T-helper 1 cell treated with Interleukin-12 subunit alpha and Interleukin-12 subunit beta and Interleukin-4 antibody, amounts not matched to agents 30 μg/mL and 1 μg/mL, for 36 hours (primary cell): ENCODE data around the gene ERBB2.
A peak's percentile ranks its signal among the peaks of the same experiment; 100 is the strongest.
"Not testable (repeated sequence)": the region's sequence is repeated elsewhere in the genome, so short reads cannot be mapped to it uniquely, and the experiment has no call there.

ENCODE experiments used
- H3K27ac Mint-ChIP-seq: one replicate; pipeline ENCODE4 v1.8.0; 2021; ENCODE audit warnings: mild to moderate bottlenecking, mixed read lengths
- H3K27me3 Mint-ChIP-seq: one replicate; pipeline ENCODE4 v1.8.0; 2021; ENCODE audit warnings: low read depth, mixed read lengths
- H3K36me3 Mint-ChIP-seq: one replicate; pipeline ENCODE4 v1.8.0; 2021; ENCODE audit warnings: low read depth, mixed read lengths
- H3K4me1 Mint-ChIP-seq: one replicate; pipeline ENCODE4 v1.8.0; 2021; ENCODE audit warnings: low read depth, mixed read lengths
- H3K4me3 Mint-ChIP-seq: one replicate; pipeline ENCODE4 v1.8.0; 2021; ENCODE audit warnings: mild to moderate bottlenecking, moderate library complexity, mixed read lengths
- H3K9me3 Mint-ChIP-seq: one replicate; pipeline ENCODE4 v1.8.0; 2021; ENCODE audit warnings: mixed read lengths

ERBB2 gene

GRCh38 chr17:39683295-39683939 is 16.4 kb upstream of the ERBB2 start:
- H3K4me3 Mint-ChIP-seq = no peak overlapping the region
- H3K9me3 Mint-ChIP-seq = peaks cover 4% of the 10 kb centered on the region
- peaks cover 29% of the 10 kb centered on the region for H3K36me3 Mint-ChIP-seq
- peaks cover 36% of the 10 kb centered on the region for H3K4me1 Mint-ChIP-seq
- no peaks in the 10 kb centered on the region for H3K27me3 Mint-ChIP-seq
- H3K27ac Mint-ChIP-seq = no peak overlapping the region

DNA sequence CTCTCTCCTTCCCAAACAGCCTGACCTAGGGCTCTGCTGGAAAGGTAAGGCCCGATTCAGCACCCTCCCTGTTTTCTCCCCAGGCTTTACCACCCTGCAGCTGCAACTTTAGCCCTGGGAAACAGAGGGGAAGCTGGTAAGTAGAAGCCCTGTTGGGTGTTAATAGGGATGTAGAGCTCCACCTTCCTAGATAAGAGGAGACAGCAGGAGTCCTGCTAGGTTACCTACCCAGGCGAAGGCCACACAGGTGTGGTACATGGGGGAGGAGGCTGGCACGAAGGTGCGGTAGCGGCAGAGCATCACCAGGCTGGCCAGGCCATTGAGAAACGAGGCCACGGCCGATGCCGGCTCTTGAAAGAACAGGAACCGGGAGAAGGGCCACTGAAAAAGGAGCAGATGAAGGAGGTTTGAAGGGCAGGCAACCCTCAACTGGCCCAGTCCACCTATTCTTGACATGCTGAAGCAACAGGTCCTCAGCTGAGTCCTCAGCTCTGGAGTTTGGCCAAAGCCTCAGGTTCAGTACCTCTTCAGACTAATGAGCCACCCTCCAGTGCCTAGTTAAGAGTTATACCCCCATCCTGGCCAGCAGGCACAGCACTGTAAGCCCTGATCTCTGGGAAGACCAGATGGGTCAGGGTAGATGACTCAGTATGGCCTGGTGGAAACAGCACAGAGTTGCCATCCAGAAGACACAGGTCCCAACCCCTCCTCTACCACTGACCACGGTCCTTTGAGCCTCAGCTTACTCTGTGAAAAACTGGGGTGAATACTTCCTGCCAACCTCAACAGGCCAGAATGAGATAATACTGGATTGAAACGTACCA is 15.3 kb upstream of the ERBB2 start:
- H3K9me3 Mint-ChIP-seq = peaks cover 7% of the 10 kb centered on the region
- H3K4me1 Mint-ChIP-seq = peaks cover 32% of the 10 kb centered on the region
- H3K27me3 Mint-ChIP-seq = no peaks in the 10 kb centered on the region
- no peak overlapping the region for H3K4me3 Mint-ChIP-seq
- no peak overlapping the region for H3K27ac Mint-ChIP-seq
- peaks cover 29% of the 10 kb centered on the region for H3K36me3 Mint-ChIP-seq

- no peaks in the 10 kb centered on the region for H3K27me3 Mint-ChIP-seq
- H3K4me1 Mint-ChIP-seq = peaks cover 21% of the 10 kb centered on the region
- H3K4me3 Mint-ChIP-seq = peak overlapping the region; percentile 86
- H3K9me3 Mint-ChIP-seq = peaks cover 7% of the 10 kb centered on the region
- H3K36me3 Mint-ChIP-seq = peaks cover 24% of the 10 kb centered on the region
- peak overlapping the region; percentile 95 for H3K27ac Mint-ChIP-seq
Measured at GRCh38 chr17:39687101-39687545, 12.7 kb upstream of the ERBB2 start.

DNA sequence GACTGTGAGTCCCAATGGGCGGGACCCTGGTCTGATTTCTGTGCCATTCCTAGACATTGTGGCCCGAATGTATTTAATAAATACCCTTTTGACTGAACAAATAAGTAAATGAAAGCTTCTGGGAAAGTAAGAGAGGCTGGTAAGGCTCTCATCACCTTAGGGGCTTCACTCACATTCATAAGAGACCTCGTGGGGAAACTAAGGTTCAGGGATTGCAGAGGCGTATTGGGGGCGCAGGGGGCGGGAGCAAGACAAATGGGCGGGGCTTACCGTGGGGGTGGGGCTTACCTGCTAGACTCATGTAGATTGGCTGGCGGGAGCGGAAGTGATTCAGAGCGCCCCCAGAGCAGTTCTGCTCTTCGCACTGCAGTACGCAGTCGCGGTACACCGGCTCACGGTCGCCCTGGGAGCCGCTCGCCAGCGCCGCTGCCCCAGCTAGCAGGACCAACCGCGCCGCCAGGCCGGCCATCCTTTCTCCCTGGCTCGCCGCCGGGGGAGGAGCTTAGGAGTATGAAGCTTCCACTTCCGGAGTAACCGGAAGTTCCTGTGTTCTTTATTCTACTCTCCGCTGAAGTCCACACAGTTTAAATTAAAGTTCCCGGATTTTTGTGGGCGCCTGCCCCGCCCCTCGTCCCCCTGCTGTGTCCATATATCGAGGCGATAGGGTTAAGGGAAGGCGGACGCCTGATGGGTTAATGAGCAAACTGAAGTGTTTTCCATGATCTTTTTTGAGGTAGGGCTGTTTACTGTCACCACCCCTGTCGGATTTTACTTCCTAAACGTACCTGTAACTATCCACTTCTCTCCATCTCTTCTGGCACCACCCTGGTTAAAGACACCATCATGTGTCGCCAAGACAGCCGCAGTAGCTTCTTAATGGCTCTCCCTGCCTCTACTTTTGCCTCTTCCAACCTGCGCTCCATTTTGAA is 12.1 kb upstream of the ERBB2 start, which contains the start of gene PGAP3:
Gene PGAP3 (minus strand): TSS at position 512 of the 929 bp plus-strand sequence. CDS start 43 bp downstream, at position 469.
- Mint-ChIP-seq H3K4me3 (peak within 1 kb of the TSS; percentile 86), H3K36me3 (peaks cover 24% of the 10 kb centered on the region), H3K27ac (peak within 1 kb of the TSS; percentile 95), H3K27me3 (no peaks in the 10 kb centered on the region), H3K9me3 (peaks cover 7% of the 10 kb centered on the region), H3K4me1 (peaks cover 21% of the 10 kb centered on the region)

DNA sequence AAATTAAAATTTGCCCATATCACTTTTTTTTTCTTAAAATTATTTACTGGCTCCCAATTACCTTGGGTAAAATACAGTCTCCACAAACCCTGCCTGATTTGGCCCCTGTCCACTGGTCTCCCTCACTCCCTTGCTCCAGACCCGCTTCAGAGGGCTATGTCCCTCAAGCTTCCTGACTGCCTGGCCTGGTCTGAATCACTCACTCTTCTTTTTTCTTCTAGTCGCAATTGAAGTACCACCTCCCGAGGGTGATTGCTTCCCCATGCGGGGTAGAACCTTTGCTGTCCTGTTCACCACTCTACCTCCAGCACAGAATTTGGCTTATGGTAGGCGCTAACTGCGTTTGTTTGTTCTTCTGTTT is 11.4 kb upstream of the ERBB2 start:
- peaks cover 21% of the 10 kb centered on the region for H3K4me1 Mint-ChIP-seq
- peak overlapping the region; percentile 86 for H3K4me3 Mint-ChIP-seq
- peak overlapping the region; percentile 95 for H3K27ac Mint-ChIP-seq
- peaks cover 19% of the 10 kb centered on the region for H3K36me3 Mint-ChIP-seq
- no peaks in the 10 kb centered on the region for H3K27me3 Mint-ChIP-seq
- peaks cover 7% of the 10 kb centered on the region for H3K9me3 Mint-ChIP-seq

- H3K27ac Mint-ChIP-seq = peak overlapping the region; percentile 46
- H3K4me3 Mint-ChIP-seq = peak overlapping the region; percentile 86
- peaks cover 21% of the 10 kb centered on the region for H3K4me1 Mint-ChIP-seq
- peaks cover 7% of the 10 kb centered on the region for H3K9me3 Mint-ChIP-seq
- peaks cover 17% of the 10 kb centered on the region for H3K36me3 Mint-ChIP-seq
- H3K27me3 Mint-ChIP-seq = no peaks in the 10 kb centered on the region
Measured at GRCh38 chr17:39688945-39689344, 10.9 kb upstream of the ERBB2 start.

DNA sequence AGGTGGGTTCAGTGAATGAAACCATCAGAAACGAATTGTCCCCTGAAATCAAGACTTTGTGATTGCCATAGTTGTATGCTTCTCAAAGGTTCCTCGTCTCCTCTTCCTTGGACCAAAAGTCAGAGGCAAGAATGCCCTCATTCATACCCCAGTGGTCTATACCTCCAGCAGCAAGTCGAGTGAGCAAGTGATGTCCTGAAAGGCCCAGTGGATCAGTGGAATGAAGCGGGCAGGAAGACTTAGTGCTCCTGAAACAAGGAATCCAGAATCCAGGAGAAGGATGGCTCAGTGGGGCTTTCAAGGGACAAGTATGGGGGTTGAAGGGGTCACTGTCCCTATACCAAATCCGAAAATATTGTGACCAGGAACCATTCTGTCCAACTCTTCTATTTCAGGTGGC is 5.3 kb upstream of the ERBB2 start:
- Mint-ChIP-seq H3K4me1 (peaks cover 1% of the 10 kb centered on the region), H3K4me3 (no peak overlapping the region), H3K27ac (no peak overlapping the region), H3K27me3 (peaks cover 17% of the 10 kb centered on the region), H3K9me3 (no peaks in the 10 kb centered on the region), H3K36me3 (no peaks in the 10 kb centered on the region)

- H3K36me3 Mint-ChIP-seq = no peaks in the 10 kb centered on the region
- H3K4me1 Mint-ChIP-seq = peaks cover 3% of the 10 kb centered on the region
Measured at GRCh38 chr17:39695089-39695474, 4.8 kb upstream of the ERBB2 start.

GRCh38 chr17:39696731-39697130 is 3.1 kb upstream of the ERBB2 start:
- peaks cover 34% of the 10 kb centered on the region for H3K27me3 Mint-ChIP-seq
- peaks cover 6% of the 10 kb centered on the region for H3K4me1 Mint-ChIP-seq
- no peaks in the 10 kb centered on the region for H3K36me3 Mint-ChIP-seq
- H3K27ac Mint-ChIP-seq = no peak overlapping the region
- H3K4me3 Mint-ChIP-seq = no peak overlapping the region
- no peaks in the 10 kb centered on the region for H3K9me3 Mint-ChIP-seq

More at GRCh38 chr17:39695089-39695474, 4.8 kb upstream of the ERBB2 start:
- Mint-ChIP-seq H3K27ac (no peak overlapping the region), H3K9me3 (no peaks in the 10 kb centered on the region), H3K4me3 (no peak overlapping the region), H3K27me3 (peaks cover 20% of the 10 kb centered on the region)

GRCh38 chr17:39697961-39698360 is 1.9 kb upstream of the ERBB2 start:
- no peaks in the 10 kb centered on the region for H3K36me3 Mint-ChIP-seq
- H3K4me1 Mint-ChIP-seq = peaks cover 6% of the 10 kb centered on the region
- H3K4me3 Mint-ChIP-seq = no peak overlapping the region
- no peaks in the 10 kb centered on the region for H3K9me3 Mint-ChIP-seq
- peaks cover 46% of the 10 kb centered on the region for H3K27me3 Mint-ChIP-seq
- H3K27ac Mint-ChIP-seq = no peak overlapping the region

GRCh38 chr17:39699157-39699817 is 577 bp upstream of the ERBB2 start:
- H3K9me3 Mint-ChIP-seq, H3K36me3 Mint-ChIP-seq, H3K27ac Mint-ChIP-seq, H3K4me3 Mint-ChIP-seq: not testable (repeated sequence)
- peaks cover 53% of the 10 kb centered on the region for H3K27me3 Mint-ChIP-seq
- peaks cover 12% of the 10 kb centered on the region for H3K4me1 Mint-ChIP-seq

DNA sequence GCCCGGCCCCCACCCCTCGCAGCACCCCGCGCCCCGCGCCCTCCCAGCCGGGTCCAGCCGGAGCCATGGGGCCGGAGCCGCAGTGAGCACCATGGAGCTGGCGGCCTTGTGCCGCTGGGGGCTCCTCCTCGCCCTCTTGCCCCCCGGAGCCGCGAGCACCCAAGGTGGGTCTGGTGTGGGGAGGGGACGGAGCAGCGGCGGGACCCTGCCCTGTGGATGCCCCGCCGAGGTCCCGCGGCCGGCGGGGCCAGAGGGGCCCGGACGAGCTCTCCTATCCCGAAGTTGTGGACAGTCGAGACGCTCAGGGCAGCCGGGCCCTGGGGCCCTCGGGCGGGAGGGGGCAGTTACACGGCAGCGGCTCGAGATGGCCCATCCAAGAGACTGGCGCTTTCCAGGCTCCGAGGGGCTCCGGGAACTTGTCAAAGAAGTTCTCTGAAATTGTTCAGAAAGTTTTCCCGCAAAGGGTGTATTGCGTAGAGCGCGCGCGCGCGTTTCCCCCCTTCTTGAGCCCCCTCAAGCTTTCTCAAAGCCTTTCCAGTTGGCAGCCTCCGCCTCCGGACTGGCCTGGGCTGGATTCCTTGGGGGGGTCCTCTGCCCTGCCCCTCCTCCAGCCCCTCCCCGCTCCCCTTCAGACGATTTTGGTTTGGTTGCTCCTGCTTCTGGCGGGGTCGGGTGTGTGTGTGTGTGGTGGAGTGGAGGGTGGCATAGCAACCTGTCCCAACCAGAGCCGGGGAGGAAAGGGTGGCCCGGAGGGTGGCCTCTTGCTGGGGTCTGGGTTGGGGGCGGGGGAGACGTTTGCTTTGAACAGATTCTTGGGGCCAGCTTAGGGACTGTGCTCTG is 504 bp downstream of the ERBB2 start:
- H3K36me3 Mint-ChIP-seq = no peaks in the 10 kb centered on the region
- H3K27ac Mint-ChIP-seq = no peak overlapping the region
- H3K9me3 Mint-ChIP-seq = no peaks in the 10 kb centered on the region

DNA sequence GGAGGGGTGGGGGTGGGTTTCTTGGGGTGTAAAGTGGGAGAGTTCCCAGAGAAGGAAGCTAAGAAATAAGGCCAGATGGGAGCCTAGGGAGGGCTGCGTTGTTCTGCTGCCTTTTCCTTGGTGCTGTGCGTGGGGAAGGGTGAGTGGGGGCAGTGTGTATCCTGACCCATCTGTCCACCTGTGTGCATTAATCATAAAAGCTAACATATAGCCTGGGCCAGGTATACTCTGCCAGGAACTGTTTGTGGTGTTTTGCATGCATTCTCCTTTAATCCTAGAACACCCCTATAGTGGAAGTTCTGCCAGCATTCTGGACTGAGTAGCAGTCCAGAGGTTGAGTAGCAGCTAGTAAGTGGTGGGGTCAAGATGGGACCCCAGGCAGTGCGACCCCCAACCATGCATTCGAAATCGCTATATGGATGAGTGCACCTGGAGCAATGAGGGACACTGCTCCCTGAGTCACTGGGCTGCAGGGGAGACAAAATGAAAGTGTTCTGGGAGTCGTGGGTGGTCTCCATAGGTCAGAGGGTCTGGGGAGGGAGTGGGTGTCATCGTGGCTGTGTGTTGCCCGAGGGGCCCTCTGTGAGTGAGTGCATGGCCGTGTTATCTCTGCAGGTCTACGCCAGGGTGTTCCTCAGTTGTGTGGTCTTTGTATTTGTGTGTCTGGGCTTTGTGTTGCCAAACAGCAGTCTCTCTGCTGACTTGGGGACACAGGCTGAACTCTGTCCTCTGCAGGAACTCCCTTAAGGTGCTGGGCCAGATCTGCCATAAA is 1.3 kb downstream of the ERBB2 start:
- no peak overlapping the region for H3K27ac Mint-ChIP-seq
- no peak overlapping the region for H3K4me3 Mint-ChIP-seq
- H3K27me3 Mint-ChIP-seq = peaks cover 53% of the 10 kb centered on the region
- no peaks in the 10 kb centered on the region for H3K9me3 Mint-ChIP-seq
- H3K4me1 Mint-ChIP-seq = peaks cover 12% of the 10 kb centered on the region
- no peaks in the 10 kb centered on the region for H3K36me3 Mint-ChIP-seq

More for the DNA sequence above, 504 bp downstream of the ERBB2 start:
- peaks cover 53% of the 10 kb centered on the region for H3K27me3 Mint-ChIP-seq
- H3K4me1 Mint-ChIP-seq = peaks cover 12% of the 10 kb centered on the region
- no peak overlapping the region for H3K4me3 Mint-ChIP-seq
